Mesenteric fat pad (tissue), 1 donor: ENCODE measurements around the gene MRGPRX4. TPM values are rescaled to one million over a fixed set of nuclear protein-coding genes. Genes with fewer than 3 reads are reported as not detected.

ENCODE experiments used
- DNase-seq: peaks from one replicate; pipeline ENCODE4 v3.0.0-alpha.2; 2020; ENCODE audit warnings: low spot score
- total RNA-seq: library from RNA; stranded (reverse); fragmentation: NEBNext Ultra II Directional; extraction: Animal tissue kit (Norgen Biotek cat#: 25700); gene quantifications from one replicate; pipeline ENCODE4 v1.2.1, GENCODE V29; 2021
- donor health status: DM: yes; HTN: yes; CAD: no.

MRGPRX4 gene
- total RNA-seq, 1 donor from 2014 or later: not detected

GRCh38 chr11:18209058-18209457 is 36.4 kb downstream of the MRGPRX4 start:
- DNase-seq: no peak

- no peak for DNase-seq
Observed at GRCh38 chr11:18221274-18221876, 48.7 kb downstream of the MRGPRX4 start.

- DNase-seq: no peak
Observed at GRCh38 chr11:18222814-18223421, 50.3 kb downstream of the MRGPRX4 start.

Other genes with a start within 250 kb of the MRGPRX4 start
- gene SERGEF, start 159.8 kb upstream of the MRGPRX4 start, total RNA-seq: 23.6 TPM
- 0.55 TPM for gene TPH1, start 126.6 kb upstream of the MRGPRX4 start, total RNA-seq
- gene SAAL1, start 66.8 kb upstream of the MRGPRX4 start, total RNA-seq: 9.4 TPM
- not detected for gene MRGPRX3, start 40.3 kb upstream of the MRGPRX4 start, total RNA-seq
- gene SAA4, start 64.0 kb downstream of the MRGPRX4 start, total RNA-seq: 4.1 TPM
- gene SAA2, start 75.8 kb downstream of the MRGPRX4 start, total RNA-seq: 700 TPM
- 5,251 TPM for gene SAA1, start 93.4 kb downstream of the MRGPRX4 start, total RNA-seq
- gene HPS5, start 149.3 kb downstream of the MRGPRX4 start, total RNA-seq: 26.4 TPM
- gene GTF2H1, start 149.7 kb downstream of the MRGPRX4 start, total RNA-seq: 43.5 TPM
- 957 TPM for gene LDHA, start 221.7 kb downstream of the MRGPRX4 start, total RNA-seq
- gene LDHC, start 239.5 kb downstream of the MRGPRX4 start, total RNA-seq: not detected